Mesenteric fat pad (tissue), 1 donor: ENCODE data around the gene E2F2. TPM values are rescaled to one million over a fixed set of nuclear protein-coding genes. Genes with fewer than 3 reads are reported as not detected.
"Not testable (repeated sequence)": the region's sequence is repeated elsewhere in the genome, so short reads cannot be mapped to it uniquely, and the experiment has no call there.

Source experiments
- DNase-seq: peaks from one replicate; pipeline ENCODE4 v3.0.0-alpha.2; 2020; ENCODE audit warnings: low spot score
- total RNA-seq: library from RNA; stranded (reverse); fragmentation: NEBNext Ultra II Directional; extraction: Animal tissue kit (Norgen Biotek cat#: 25700); gene quantifications from one replicate; pipeline ENCODE4 v1.2.1, GENCODE V29; 2021
- donor health status: DM: yes; HTN: yes; CAD: no.

Gene E2F2
- total RNA-seq, 1 donor from 2014 or later = 0.29 TPM

GRCh38 chr1:23551849-23552248, 20.8 kb upstream of the E2F2 start:
- DNase-seq = no peak

GRCh38 chr1:23548704-23549143, 17.7 kb upstream of the E2F2 start:
- DNase-seq = no peak

- no peak for DNase-seq
Measured at GRCh38 chr1:23546897-23547584, 16.0 kb upstream of the E2F2 start.

- no peak for DNase-seq
Measured at GRCh38 chr1:23545851-23546250, 14.8 kb upstream of the E2F2 start.

GRCh38 chr1:23544444-23545389, 13.7 kb upstream of the E2F2 start:
- DNase-seq = no peak

- no peak for DNase-seq
Measured at GRCh38 chr1:23543707-23544443, 12.8 kb upstream of the E2F2 start.

GRCh38 chr1:23542940-23543339, 11.9 kb upstream of the E2F2 start:
- not testable (repeated sequence) for DNase-seq

- peak; percentile 93 for DNase-seq
Measured at GRCh38 chr1:23539698-23540266, 8.7 kb upstream of the E2F2 start.

- DNase-seq = no peak
Measured at GRCh38 chr1:23537296-23537973, 6.4 kb upstream of the E2F2 start.

GRCh38 chr1:23533246-23534023, 2.4 kb upstream of the E2F2 start:
- DNase-seq = no peak

- DNase-seq = no peak
Measured at GRCh38 chr1:23531562-23532094, 595 bp upstream of the E2F2 start.

GRCh38 chr1:23530087-23530746, 816 bp downstream of the E2F2 start:
- no peak for DNase-seq

- DNase-seq = no peak
Measured at GRCh38 chr1:23529146-23530086, 1.6 kb downstream of the E2F2 start.

GRCh38 chr1:23528250-23528978, 2.6 kb downstream of the E2F2 start:
- peak; percentile 95 for DNase-seq

GRCh38 chr1:23527900-23528249, 3.2 kb downstream of the E2F2 start:
- no peak for DNase-seq

- no peak for DNase-seq
Measured at GRCh38 chr1:23527366-23527765, 3.7 kb downstream of the E2F2 start.

GRCh38 chr1:23526329-23527041, 4.5 kb downstream of the E2F2 start:
- DNase-seq = no peak
